Transverse colon (tissue), 4 donors: ENCODE data around the gene MYOF. TPM values are rescaled to one million over a fixed set of nuclear protein-coding genes. Genes with fewer than 3 reads are reported as not detected.

Source experiments
- DNase-seq: peaks from one replicate; pipeline ENCODE4 v3.0.0-alpha.2; 2019
- H3K27ac ChIP-seq, 4 donors: fragments of 200-600 bp; sonication (generic); 2 replicates each; pipeline ENCODE4 v1.5.1; 2016 to 2018; ENCODE audit warnings: inconsistent platforms in 4 of 4
- H3K27me3 ChIP-seq: fragments of 200-600 bp; sonication (generic); 2 replicates; pipeline ENCODE4 v1.5.1; 2017; ENCODE audit warnings: inconsistent platforms
- H3K36me3 ChIP-seq, 4 donors: fragments of 200-600 bp; sonication (generic); 2 replicates each; pipeline ENCODE4 v1.5.1; 2017 to 2019; ENCODE audit warnings: inconsistent platforms in 4 of 4
- H3K4me1 ChIP-seq, 4 donors: fragments of 200-600 bp; sonication (generic); 2 replicates each; pipeline ENCODE4 v1.5.1; 2017 to 2020; ENCODE audit warnings: inconsistent platforms in 4 of 4
- H3K4me3 ChIP-seq, 4 donors: fragments of 200-600 bp; sonication (generic); 1 replicate in 1 of 4; 2 replicates in 3 of 4; pipeline versions ENCODE4 v1.5.1 to v1.6.1; 2017 to 2019; ENCODE audit warnings: inconsistent platforms in 4 of 4
- H3K9me3 ChIP-seq, 2 donors: fragments of 200-600 bp; sonication (generic); 2 replicates each; pipeline ENCODE4 v1.5.1; 2017 to 2019; ENCODE audit warnings: inconsistent platforms in 2 of 2
- CTCF ChIP-seq, 5 experiments: fragments of 200-600 bp in 3 of 5; fragments of 450-650 bp in 2 of 5; sonication (generic) in 3 of 5; IDR thresholded peaks; 1 replicate in 2 of 5; 2 replicates in 3 of 5; pipeline ENCODE4 v1.5.1; 2016 to 2017; ENCODE audit warnings: antibody characterized with exemption in 5 of 5, inconsistent platforms in 3 of 5, mild to moderate bottlenecking in 2 of 5, moderate library complexity in 1 of 5
- EP300 ChIP-seq: sonication (generic); formaldehyde crosslinking; IDR thresholded peaks from one replicate; pipeline ENCODE4 v1.6.1; 2017; ENCODE audit warnings: antibody characterized with exemption, low read depth
- POLR2A ChIP-seq: fragments of 450-650 bp; IDR thresholded peaks from one replicate; pipeline ENCODE4 v1.6.1; 2016; ENCODE audit warnings: antibody characterized with exemption, mild to moderate bottlenecking, moderate library complexity
- POLR2AphosphoS5 ChIP-seq, 3 donors: sonication (generic); formaldehyde crosslinking; IDR thresholded peaks; one replicate each; pipeline ENCODE4 v1.6.1; 2016; ENCODE audit warnings: antibody characterized with exemption in 3 of 3
- WGBS, 2 donors: methylation state at CpG; one replicate each; pipeline ENCODE4 v1.1.5; 2018; ENCODE audit warnings: low coverage in 1 of 2; 5-methylcytosine and 5-hydroxymethylcytosine counted together
- in situ Hi-C, 4 donors: fragments of 200-750 bp; cut with MboI; loops; one replicate each; pipeline versions ENCODE4 v1.15.0 to v1.15.1; 2017; ENCODE audit warnings: low sequenced_read_pairs in 3 of 4, low pct_ligation_motif_present in 1 of 4, low pct_unique_long_range_greater_than_20kb in 1 of 4
- intact Hi-C: fragments of 100-400 bp; cut with DNase I; formaldehyde crosslinking; loops from one replicate; pipeline ENCODE4 v1.15.1; 2023; ENCODE audit warnings: low total_unique reads
- total RNA-seq, 4 donors: library from RNA; depleted of rRNA; stranded (reverse); fragments of >200 nt; gene quantifications; one replicate each; pipeline ENCODE4 v1.1.0, GENCODE V29; 2016

Gene MYOF
- total RNA-seq, 4 donors from 2014 or later, result 18.9 to 57.2 (median 50.2) TPM

GRCh38 chr10:93456480-93456879 is 25.7 kb downstream of the MYOF start:
- H3K9me3 ChIP-seq, result no peaks in the 10 kb centered on the region
- no peaks in the 10 kb centered on the region for H3K36me3 ChIP-seq
- in situ Hi-C loops (no loop called here), intact Hi-C loops (no loop called here)
- H3K4me1 ChIP-seq, result peaks cover 10 to 30% (median 19%) of the 10 kb centered on the region in 4 donors
- H3K4me3 ChIP-seq, result no peak overlapping the region
- DNase-seq, result no peak
- H3K27ac ChIP-seq, result no peak overlapping the region
- H3K27me3 ChIP-seq, result no peaks in the 10 kb centered on the region
- no peak for TF ChIP-seq CTCF (IDR thresholded peaks at IDR 0.05)
- TF ChIP-seq POLR2AphosphoS5 (IDR thresholded peaks at IDR 0.05), result no peak
- no peak for TF ChIP-seq EP300
- no peak for TF ChIP-seq POLR2A
- 79 to 92% methylated on average over 2 to 7 of the region's 7 CpGs for WGBS, 2 donors

- WGBS, 2 donors, result 70 to 94% methylated on average over 2 to 7 of the region's 7 CpGs
- Histone ChIP-seq H3K4me1 (peaks cover 7 to 21% (median 16%) of the 10 kb centered on the region in 4 donors), H3K27me3 (no peaks in the 10 kb centered on the region), H3K9me3 (no peaks in the 10 kb centered on the region), H3K4me3 (no peak overlapping the region), H3K36me3 (peaks cover 0 to 5% (median 0%) of the 10 kb centered on the region in 4 donors), H3K27ac (no peak overlapping the region)
- in situ Hi-C loops, result no loop called here
- intact Hi-C loops, result no loop called here
- DNase-seq, result no peak
- TF ChIP-seq CTCF (IDR thresholded peaks at IDR 0.05) (no peak), POLR2A (no peak), EP300 (no peak), POLR2AphosphoS5 (IDR thresholded peaks at IDR 0.05) (no peak)
Observed at GRCh38 chr10:93454736-93455135, 27.4 kb downstream of the MYOF start.

GRCh38 chr10:93454146-93454545 is 28.0 kb downstream of the MYOF start:
- intact Hi-C loops (no loop called here), in situ Hi-C loops (no loop called here)
- TF ChIP-seq POLR2AphosphoS5 (IDR thresholded peaks at IDR 0.05), result no peak
- no peak for TF ChIP-seq CTCF (IDR thresholded peaks at IDR 0.05)
- no peak for TF ChIP-seq POLR2A
- TF ChIP-seq EP300, result no peak
- Histone ChIP-seq H3K4me3 (no peak overlapping the region), H3K36me3 (peaks cover 0 to 5% (median 0%) of the 10 kb centered on the region in 4 donors), H3K4me1 (peaks cover 7 to 15% (median 11%) of the 10 kb centered on the region in 4 donors), H3K27me3 (no peaks in the 10 kb centered on the region), H3K27ac (no peak overlapping the region), H3K9me3 (no peaks in the 10 kb centered on the region)
- DNase-seq, result no peak
- WGBS, 2 donors, result 90% methylated on average over 2 of the region's 2 CpGs; no CpG with 5 or more reads in 1 of the 2 donors

GRCh38 chr10:93452143-93452542 is 30.0 kb downstream of the MYOF start:
- 40 to 42% methylated on average over 1 to 2 of the region's 2 CpGs for WGBS, 2 donors
- Histone ChIP-seq H3K4me3 (no peak overlapping the region), H3K9me3 (no peaks in the 10 kb centered on the region), H3K36me3 (peaks cover 0 to 5% (median 0%) of the 10 kb centered on the region in 4 donors), H3K27me3 (no peaks in the 10 kb centered on the region), H3K27ac (no peak overlapping the region), H3K4me1 (no peaks in the 10 kb centered on the region)
- TF ChIP-seq POLR2A, result no peak
- TF ChIP-seq POLR2AphosphoS5 (IDR thresholded peaks at IDR 0.05), result no peak
- no peak for TF ChIP-seq EP300
- no peak for TF ChIP-seq CTCF (IDR thresholded peaks at IDR 0.05)
- intact Hi-C loops, result no loop called here
- in situ Hi-C loops, result no loop called here
- DNase-seq, result no peak
